ENCODE measurements around the gene MTCH2. TPM values are rescaled to one million over a fixed set of nuclear protein-coding genes. Genes with fewer than 3 reads are reported as not detected.

MTCH2 gene
- total RNA-seq, 1 experiment from 2014 or later, result 160 TPM

DNA sequence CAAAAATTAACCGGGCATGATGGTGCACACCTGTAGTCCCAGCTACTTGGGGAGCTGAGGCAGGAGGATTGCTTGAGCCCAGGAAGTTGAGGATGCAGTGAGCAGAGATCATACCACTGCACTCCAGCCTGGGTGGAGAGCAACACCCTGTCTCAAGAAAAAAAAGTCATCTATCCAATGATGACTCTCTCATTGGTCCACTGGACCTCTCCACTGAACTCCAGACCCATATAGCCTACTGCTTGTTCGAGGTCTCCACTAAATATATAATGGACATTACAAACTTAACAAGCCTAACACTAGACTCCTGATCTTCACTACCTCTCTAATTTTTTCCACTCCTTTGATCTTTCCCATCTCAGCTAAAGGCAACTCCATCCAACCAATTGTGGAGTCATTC is 33.5 kb upstream of the MTCH2 start:
- H3K36me3 Mint-ChIP-seq, result no peaks in the 10 kb centered on the region
- no peaks in the 10 kb centered on the region for H3K27me3 Mint-ChIP-seq (ENCODE audit: low read depth)
- no peaks in the 10 kb centered on the region for H3K4me1 Mint-ChIP-seq
- no peak for ATAC-seq
- TF ChIP-seq, protein P1, sequence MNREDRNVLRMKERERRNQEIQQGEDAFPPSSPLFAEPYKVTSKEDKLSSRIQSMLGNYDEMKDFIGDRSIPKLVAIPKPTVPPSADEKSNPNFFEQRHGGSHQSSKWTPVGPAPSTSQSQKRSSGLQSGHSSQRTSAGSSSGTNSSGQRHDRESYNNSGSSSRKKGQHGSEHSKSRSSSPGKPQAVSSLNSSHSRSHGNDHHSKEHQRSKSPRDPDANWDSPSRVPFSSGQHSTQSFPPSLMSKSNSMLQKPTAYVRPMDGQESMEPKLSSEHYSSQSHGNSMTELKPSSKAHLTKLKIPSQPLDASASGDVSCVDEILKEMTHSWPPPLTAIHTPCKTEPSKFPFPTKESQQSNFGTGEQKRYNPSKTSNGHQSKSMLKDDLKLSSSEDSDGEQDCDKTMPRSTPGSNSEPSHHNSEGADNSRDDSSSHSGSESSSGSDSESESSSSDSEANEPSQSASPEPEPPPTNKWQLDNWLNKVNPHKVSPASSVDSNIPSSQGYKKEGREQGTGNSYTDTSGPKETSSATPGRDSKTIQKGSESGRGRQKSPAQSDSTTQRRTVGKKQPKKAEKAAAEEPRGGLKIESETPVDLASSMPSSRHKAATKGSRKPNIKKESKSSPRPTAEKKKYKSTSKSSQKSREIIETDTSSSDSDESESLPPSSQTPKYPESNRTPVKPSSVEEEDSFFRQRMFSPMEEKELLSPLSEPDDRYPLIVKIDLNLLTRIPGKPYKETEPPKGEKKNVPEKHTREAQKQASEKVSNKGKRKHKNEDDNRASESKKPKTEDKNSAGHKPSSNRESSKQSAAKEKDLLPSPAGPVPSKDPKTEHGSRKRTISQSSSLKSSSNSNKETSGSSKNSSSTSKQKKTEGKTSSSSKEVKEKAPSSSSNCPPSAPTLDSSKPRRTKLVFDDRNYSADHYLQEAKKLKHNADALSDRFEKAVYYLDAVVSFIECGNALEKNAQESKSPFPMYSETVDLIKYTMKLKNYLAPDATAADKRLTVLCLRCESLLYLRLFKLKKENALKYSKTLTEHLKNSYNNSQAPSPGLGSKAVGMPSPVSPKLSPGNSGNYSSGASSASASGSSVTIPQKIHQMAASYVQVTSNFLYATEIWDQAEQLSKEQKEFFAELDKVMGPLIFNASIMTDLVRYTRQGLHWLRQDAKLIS (CRISPR knock-in tag; IDR thresholded peaks at IDR 0.05; ENCODE audit: borderline replicate concordance), result no peak
- TF ChIP-seq PRRX2 (CRISPR knock-in tag; IDR thresholded peaks at IDR 0.05), result no peak
- no peak overlapping the region for H3K27ac Mint-ChIP-seq
- CTCF ChIA-PET, result no interaction called here
- H3K4me3 Mint-ChIP-seq, result no peak overlapping the region
- POLR2A ChIA-PET, result no interaction called here
- no peak for DNase-seq (ENCODE audit: low spot score)
- H3K9me3 Mint-ChIP-seq, result no peaks in the 10 kb centered on the region

DNA sequence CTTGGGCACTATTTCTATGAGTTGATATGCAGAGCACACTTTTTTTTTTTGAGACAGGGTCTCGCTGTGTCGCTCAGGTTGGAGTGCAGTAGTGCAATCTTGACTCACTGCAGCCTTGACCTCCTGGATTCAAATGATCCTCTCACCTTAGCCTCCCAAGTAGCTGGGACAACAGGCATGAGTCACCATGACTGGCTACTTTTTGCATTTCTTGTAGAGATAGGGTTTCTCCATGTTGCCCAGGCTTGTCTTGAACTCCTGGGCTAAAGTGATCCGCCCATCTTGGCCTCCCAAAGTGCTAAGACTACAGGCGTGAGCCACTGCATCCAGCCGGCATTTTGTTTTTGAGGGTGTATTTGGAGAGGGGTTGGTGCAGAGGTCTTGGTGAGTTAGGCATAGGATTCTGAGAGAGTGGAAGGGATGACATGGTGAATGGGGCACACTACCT is 29.9 kb upstream of the MTCH2 start:
- CTCF ChIA-PET, result interaction anchor here (0.6 kb wide), 1 partner anchor 29 kb away, joined by 3 read pairs; no protein-coding TSS in a partner anchor
- POLR2A ChIA-PET, result interaction anchor here (0.7 kb wide), 1 partner anchor 1419 kb away, joined by 3 read pairs; no protein-coding TSS in a partner anchor
- no peak for ATAC-seq

More for the DNA sequence above, 29.9 kb upstream of the MTCH2 start:
- Mint-ChIP-seq H3K36me3 (no peaks in the 10 kb centered on the region), H3K27ac (0 out of 2 replicates have a peak overlapping the region, but pooled peaks have one; percentile 66), H3K4me3 (no peak overlapping the region), H3K27me3 (ENCODE audit: low read depth) (no peaks in the 10 kb centered on the region), H3K9me3 (no peaks in the 10 kb centered on the region), H3K4me1 (no peaks in the 10 kb centered on the region)
- TF ChIP-seq GABPB1 (CRISPR knock-in tag; IDR thresholded peaks at IDR 0.05) (no peak), FOXK1 (CRISPR knock-in tag; IDR thresholded peaks at IDR 0.05) (no peak), ZBTB21 (CRISPR knock-in tag; IDR thresholded peaks at IDR 0.05; ENCODE audit: borderline replicate concordance) (no peak), GRHL2 (CRISPR knock-in tag; IDR thresholded peaks at IDR 0.05; ENCODE audit: insufficient replicate concordance, severe bottlenecking) (no peak), JUN (CRISPR knock-in tag; IDR thresholded peaks at IDR 0.05) (no peak), NFYB (CRISPR knock-in tag; conservative IDR thresholded peaks at IDR 0.05; ENCODE audit: low read depth) (no peak), JAZF1 (CRISPR knock-in tag; IDR thresholded peaks at IDR 0.05) (no peak), ZNF138 (CRISPR knock-in tag; conservative IDR thresholded peaks at IDR 0.05) (no peak), CREM (CRISPR knock-in tag; IDR thresholded peaks at IDR 0.05) (no peak), SMAD4 (CRISPR knock-in tag; IDR thresholded peaks at IDR 0.05) (no peak), EMX1 (CRISPR knock-in tag; IDR thresholded peaks at IDR 0.05) (no peak), TCF7 (CRISPR knock-in tag; IDR thresholded peaks at IDR 0.05; ENCODE audit: low read depth) (no peak)
- TF ChIP-seq, protein P2, sequence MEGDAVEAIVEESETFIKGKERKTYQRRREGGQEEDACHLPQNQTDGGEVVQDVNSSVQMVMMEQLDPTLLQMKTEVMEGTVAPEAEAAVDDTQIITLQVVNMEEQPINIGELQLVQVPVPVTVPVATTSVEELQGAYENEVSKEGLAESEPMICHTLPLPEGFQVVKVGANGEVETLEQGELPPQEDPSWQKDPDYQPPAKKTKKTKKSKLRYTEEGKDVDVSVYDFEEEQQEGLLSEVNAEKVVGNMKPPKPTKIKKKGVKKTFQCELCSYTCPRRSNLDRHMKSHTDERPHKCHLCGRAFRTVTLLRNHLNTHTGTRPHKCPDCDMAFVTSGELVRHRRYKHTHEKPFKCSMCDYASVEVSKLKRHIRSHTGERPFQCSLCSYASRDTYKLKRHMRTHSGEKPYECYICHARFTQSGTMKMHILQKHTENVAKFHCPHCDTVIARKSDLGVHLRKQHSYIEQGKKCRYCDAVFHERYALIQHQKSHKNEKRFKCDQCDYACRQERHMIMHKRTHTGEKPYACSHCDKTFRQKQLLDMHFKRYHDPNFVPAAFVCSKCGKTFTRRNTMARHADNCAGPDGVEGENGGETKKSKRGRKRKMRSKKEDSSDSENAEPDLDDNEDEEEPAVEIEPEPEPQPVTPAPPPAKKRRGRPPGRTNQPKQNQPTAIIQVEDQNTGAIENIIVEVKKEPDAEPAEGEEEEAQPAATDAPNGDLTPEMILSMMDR (IDR thresholded peaks at IDR 0.05), result no peak
- TF ChIP-seq, protein P3, sequence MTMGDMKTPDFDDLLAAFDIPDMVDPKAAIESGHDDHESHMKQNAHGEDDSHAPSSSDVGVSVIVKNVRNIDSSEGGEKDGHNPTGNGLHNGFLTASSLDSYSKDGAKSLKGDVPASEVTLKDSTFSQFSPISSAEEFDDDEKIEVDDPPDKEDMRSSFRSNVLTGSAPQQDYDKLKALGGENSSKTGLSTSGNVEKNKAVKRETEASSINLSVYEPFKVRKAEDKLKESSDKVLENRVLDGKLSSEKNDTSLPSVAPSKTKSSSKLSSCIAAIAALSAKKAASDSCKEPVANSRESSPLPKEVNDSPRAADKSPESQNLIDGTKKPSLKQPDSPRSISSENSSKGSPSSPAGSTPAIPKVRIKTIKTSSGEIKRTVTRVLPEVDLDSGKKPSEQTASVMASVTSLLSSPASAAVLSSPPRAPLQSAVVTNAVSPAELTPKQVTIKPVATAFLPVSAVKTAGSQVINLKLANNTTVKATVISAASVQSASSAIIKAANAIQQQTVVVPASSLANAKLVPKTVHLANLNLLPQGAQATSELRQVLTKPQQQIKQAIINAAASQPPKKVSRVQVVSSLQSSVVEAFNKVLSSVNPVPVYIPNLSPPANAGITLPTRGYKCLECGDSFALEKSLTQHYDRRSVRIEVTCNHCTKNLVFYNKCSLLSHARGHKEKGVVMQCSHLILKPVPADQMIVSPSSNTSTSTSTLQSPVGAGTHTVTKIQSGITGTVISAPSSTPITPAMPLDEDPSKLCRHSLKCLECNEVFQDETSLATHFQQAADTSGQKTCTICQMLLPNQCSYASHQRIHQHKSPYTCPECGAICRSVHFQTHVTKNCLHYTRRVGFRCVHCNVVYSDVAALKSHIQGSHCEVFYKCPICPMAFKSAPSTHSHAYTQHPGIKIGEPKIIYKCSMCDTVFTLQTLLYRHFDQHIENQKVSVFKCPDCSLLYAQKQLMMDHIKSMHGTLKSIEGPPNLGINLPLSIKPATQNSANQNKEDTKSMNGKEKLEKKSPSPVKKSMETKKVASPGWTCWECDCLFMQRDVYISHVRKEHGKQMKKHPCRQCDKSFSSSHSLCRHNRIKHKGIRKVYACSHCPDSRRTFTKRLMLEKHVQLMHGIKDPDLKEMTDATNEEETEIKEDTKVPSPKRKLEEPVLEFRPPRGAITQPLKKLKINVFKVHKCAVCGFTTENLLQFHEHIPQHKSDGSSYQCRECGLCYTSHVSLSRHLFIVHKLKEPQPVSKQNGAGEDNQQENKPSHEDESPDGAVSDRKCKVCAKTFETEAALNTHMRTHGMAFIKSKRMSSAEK (CRISPR knock-in tag; IDR thresholded peaks at IDR 0.05; ENCODE audit: borderline replicate concordance), result no peak
- TF ChIP-seq, protein P4, sequence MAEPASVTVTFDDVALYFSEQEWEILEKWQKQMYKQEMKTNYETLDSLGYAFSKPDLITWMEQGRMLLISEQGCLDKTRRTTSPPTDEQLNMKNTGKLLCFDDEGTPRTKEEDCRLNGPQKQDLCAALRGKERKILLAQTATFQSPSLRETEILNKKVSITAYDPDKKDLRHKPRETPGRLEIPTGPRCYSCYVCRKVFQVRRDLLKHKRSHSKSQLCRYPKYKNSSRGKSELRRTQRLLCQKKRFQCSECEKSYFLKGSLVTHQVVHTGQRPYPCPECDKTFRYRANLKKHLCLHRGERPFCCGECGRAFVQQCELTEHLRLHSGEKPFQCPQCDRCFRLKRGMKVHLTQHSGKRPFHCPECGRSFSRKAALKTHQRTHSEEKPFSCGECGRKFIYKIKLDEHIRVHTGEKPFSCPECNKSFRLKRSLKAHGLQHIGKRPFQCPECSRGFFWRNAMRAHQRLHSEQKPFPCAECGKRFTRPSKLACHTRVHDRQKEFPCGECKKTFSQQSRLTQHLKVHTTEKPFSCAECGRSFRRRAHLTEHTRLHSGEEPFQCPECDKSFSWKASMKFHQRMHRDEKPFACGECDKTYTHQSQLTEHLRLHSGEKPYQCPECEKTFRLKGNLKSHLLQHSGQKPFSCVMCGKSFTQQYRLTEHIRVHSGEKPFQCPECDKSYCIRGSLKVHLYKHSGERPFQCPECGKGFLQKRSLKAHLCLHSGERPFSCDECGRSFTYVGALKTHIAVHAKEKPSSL (CRISPR knock-in tag; conservative IDR thresholded peaks at IDR 0.05), result no peak
- TF ChIP-seq, protein P5, sequence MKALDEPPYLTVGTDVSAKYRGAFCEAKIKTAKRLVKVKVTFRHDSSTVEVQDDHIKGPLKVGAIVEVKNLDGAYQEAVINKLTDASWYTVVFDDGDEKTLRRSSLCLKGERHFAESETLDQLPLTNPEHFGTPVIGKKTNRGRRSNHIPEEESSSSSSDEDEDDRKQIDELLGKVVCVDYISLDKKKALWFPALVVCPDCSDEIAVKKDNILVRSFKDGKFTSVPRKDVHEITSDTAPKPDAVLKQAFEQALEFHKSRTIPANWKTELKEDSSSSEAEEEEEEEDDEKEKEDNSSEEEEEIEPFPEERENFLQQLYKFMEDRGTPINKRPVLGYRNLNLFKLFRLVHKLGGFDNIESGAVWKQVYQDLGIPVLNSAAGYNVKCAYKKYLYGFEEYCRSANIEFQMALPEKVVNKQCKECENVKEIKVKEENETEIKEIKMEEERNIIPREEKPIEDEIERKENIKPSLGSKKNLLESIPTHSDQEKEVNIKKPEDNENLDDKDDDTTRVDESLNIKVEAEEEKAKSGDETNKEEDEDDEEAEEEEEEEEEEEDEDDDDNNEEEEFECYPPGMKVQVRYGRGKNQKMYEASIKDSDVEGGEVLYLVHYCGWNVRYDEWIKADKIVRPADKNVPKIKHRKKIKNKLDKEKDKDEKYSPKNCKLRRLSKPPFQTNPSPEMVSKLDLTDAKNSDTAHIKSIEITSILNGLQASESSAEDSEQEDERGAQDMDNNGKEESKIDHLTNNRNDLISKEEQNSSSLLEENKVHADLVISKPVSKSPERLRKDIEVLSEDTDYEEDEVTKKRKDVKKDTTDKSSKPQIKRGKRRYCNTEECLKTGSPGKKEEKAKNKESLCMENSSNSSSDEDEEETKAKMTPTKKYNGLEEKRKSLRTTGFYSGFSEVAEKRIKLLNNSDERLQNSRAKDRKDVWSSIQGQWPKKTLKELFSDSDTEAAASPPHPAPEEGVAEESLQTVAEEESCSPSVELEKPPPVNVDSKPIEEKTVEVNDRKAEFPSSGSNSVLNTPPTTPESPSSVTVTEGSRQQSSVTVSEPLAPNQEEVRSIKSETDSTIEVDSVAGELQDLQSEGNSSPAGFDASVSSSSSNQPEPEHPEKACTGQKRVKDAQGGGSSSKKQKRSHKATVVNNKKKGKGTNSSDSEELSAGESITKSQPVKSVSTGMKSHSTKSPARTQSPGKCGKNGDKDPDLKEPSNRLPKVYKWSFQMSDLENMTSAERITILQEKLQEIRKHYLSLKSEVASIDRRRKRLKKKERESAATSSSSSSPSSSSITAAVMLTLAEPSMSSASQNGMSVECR (CRISPR knock-in tag; IDR thresholded peaks at IDR 0.05; ENCODE audit: borderline replicate concordance), result no peak
- TF ChIP-seq, protein P6, sequence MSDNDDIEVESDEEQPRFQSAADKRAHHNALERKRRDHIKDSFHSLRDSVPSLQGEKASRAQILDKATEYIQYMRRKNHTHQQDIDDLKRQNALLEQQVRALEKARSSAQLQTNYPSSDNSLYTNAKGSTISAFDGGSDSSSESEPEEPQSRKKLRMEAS (CRISPR knock-in tag; IDR thresholded peaks at IDR 0.05), result no peak
- no peak for DNase-seq (ENCODE audit: low spot score)

Measured in WTC11 (cell line).